Stimulated activated CD8-positive, alpha-beta memory T cell treated with anti-CD3 and anti-CD28 coated beads, Interleukin-12 subunit alpha, Interleukin-12 subunit beta, amount 100 ng/mL, for 24 hours (primary cell): ENCODE results near the gene DNAH17.
"Not testable (repeated sequence)": the region's sequence is repeated elsewhere in the genome, so short reads cannot be mapped to it uniquely, and the experiment has no call there.

Experiments used
- DNase-seq: peaks from one replicate; pipeline ENCODE4 v3.0.0-alpha.2; 2020; ENCODE audit errors: extremely low read depth

DNAH17 gene

GRCh38 chr17:78476149-78476548 lies 101.0 kb downstream of the DNAH17 start:
- no peak for DNase-seq

- no peak for DNase-seq
These were observed 102.0 kb downstream of the DNAH17 start for GRCh38 chr17:78475211-78475610.

- DNase-seq, result no peak
These were observed 102.5 kb downstream of the DNAH17 start for GRCh38 chr17:78474614-78475146.

- DNase-seq, result no peak
These were observed 103.1 kb downstream of the DNAH17 start for GRCh38 chr17:78473951-78474613.

GRCh38 chr17:78472035-78472905 lies 104.9 kb downstream of the DNAH17 start:
- no peak for DNase-seq

- DNase-seq, result no peak
These were observed 105.6 kb downstream of the DNAH17 start for GRCh38 chr17:78471635-78472034.

- DNase-seq, result no peak
These were observed 107.8 kb downstream of the DNAH17 start for GRCh38 chr17:78469443-78469842.

GRCh38 chr17:78468366-78468765 lies 108.8 kb downstream of the DNAH17 start:
- DNase-seq, result no peak

- DNase-seq, result no peak
These were observed 110.1 kb downstream of the DNAH17 start for GRCh38 chr17:78466786-78467715.

GRCh38 chr17:78466109-78466785 lies 110.9 kb downstream of the DNAH17 start:
- not testable (repeated sequence) for DNase-seq

GRCh38 chr17:78462148-78462547 lies 115.0 kb downstream of the DNAH17 start:
- DNase-seq, result no peak

GRCh38 chr17:78461799-78462053 lies 115.5 kb downstream of the DNAH17 start:
- no peak for DNase-seq

GRCh38 chr17:78460951-78461798 lies 116.0 kb downstream of the DNAH17 start:
- no peak for DNase-seq

- DNase-seq, result no peak
These were observed 117.0 kb downstream of the DNAH17 start for GRCh38 chr17:78460176-78460675.

GRCh38 chr17:78459696-78460095 lies 117.5 kb downstream of the DNAH17 start:
- no peak for DNase-seq

GRCh38 chr17:78458736-78459335 lies 118.4 kb downstream of the DNAH17 start:
- DNase-seq, result no peak

GRCh38 chr17:78458091-78458490 lies 119.1 kb downstream of the DNAH17 start:
- DNase-seq, result no peak

GRCh38 chr17:78454346-78454745 lies 122.8 kb downstream of the DNAH17 start:
- DNase-seq, result no peak

GRCh38 chr17:78451753-78452152 lies 125.4 kb downstream of the DNAH17 start:
- DNase-seq, result no peak
